Mesothelial cell of epicardium (in vitro differentiated cells): ENCODE data around the gene TGOLN2. TPM values are rescaled to one million over a fixed set of nuclear protein-coding genes. Genes with fewer than 3 reads are reported as not detected.
"Not testable (repeated sequence)": the region's sequence is repeated elsewhere in the genome, so short reads cannot be mapped to it uniquely, and the experiment has no call there.

ENCODE experiments used
- DNase-seq, 2 experiments: peaks; one replicate each; pipeline ENCODE4 v3.0.0; 2021; ENCODE audit warnings: low spot score in 2 of 2; ENCODE audit not compliant: unreplicated experiment in 2 of 2
- H3K27ac Mint-ChIP-seq: 2 replicates; pipeline ENCODE4 v1.8.0; 2021; ENCODE audit warnings: mixed read lengths
- H3K27me3 Mint-ChIP-seq: 2 replicates; pipeline ENCODE4 v1.8.0; 2021; ENCODE audit warnings: low read depth, mixed read lengths
- H3K36me3 Mint-ChIP-seq: 2 replicates; pipeline ENCODE4 v1.8.0; 2021; ENCODE audit warnings: mixed read lengths
- H3K4me1 Mint-ChIP-seq: 2 replicates; pipeline ENCODE4 v1.8.0; 2021; ENCODE audit warnings: mixed read lengths
- H3K4me3 Mint-ChIP-seq: 2 replicates; pipeline ENCODE4 v1.8.0; 2021; ENCODE audit warnings: mild to moderate bottlenecking, moderate library complexity, mixed read lengths
- H3K9me3 Mint-ChIP-seq: 2 replicates; pipeline ENCODE4 v1.8.0; 2021; ENCODE audit warnings: mixed read lengths
- CTCF ChIP-seq: fragments of 200-600 bp; sonication (generic); IDR thresholded peaks from one replicate; pipeline ENCODE4 v1.5.0; 2021; ENCODE audit warnings: antibody characterized with exemption; ENCODE audit not compliant: unreplicated experiment
- total RNA-seq: library from RNA; stranded (reverse); gene quantifications from 3 replicates; pipeline ENCODE4 v1.2.1, GENCODE V29; 2021

TGOLN2 gene
- total RNA-seq, 1 donor from 2014 or later = 59.2 TPM

GRCh38 chr2:85325466-85325811, 2.4 kb downstream of the TGOLN2 start:
- peaks cover 34% of the 10 kb centered on the region for H3K36me3 Mint-ChIP-seq
- no peak overlapping the region for H3K27ac Mint-ChIP-seq
- H3K27me3 Mint-ChIP-seq = no peaks in the 10 kb centered on the region
- no peaks in the 10 kb centered on the region for H3K9me3 Mint-ChIP-seq
- H3K4me3 Mint-ChIP-seq = peak overlapping the region; percentile 88
- H3K4me1 Mint-ChIP-seq = peaks cover 32% of the 10 kb centered on the region
- TF ChIP-seq CTCF = no peak
- no peak for DNase-seq

- peaks cover 38% of the 10 kb centered on the region for H3K36me3 Mint-ChIP-seq
- no peaks in the 10 kb centered on the region for H3K9me3 Mint-ChIP-seq
- H3K4me3 Mint-ChIP-seq = peak overlapping the region; percentile 88
- no peak for TF ChIP-seq CTCF
- peak overlapping the region; percentile 54 for H3K27ac Mint-ChIP-seq
- no peaks in the 10 kb centered on the region for H3K27me3 Mint-ChIP-seq
- peaks cover 32% of the 10 kb centered on the region for H3K4me1 Mint-ChIP-seq
- DNase-seq = no peak
These were observed 2.9 kb downstream of the TGOLN2 start for GRCh38 chr2:85324639-85325465.

GRCh38 chr2:85323988-85324367, 3.8 kb downstream of the TGOLN2 start:
- not testable (repeated sequence) for H3K4me3 Mint-ChIP-seq, H3K27me3 Mint-ChIP-seq, DNase-seq, H3K27ac Mint-ChIP-seq, H3K9me3 Mint-ChIP-seq
- peaks cover 43% of the 10 kb centered on the region for H3K36me3 Mint-ChIP-seq
- H3K4me1 Mint-ChIP-seq = peaks cover 32% of the 10 kb centered on the region

GRCh38 chr2:85323351-85323987, 4.3 kb downstream of the TGOLN2 start:
- DNase-seq = no peak
- Mint-ChIP-seq H3K4me1 (peaks cover 33% of the 10 kb centered on the region), H3K27ac (no peak overlapping the region), H3K27me3 (no peaks in the 10 kb centered on the region), H3K9me3 (no peaks in the 10 kb centered on the region), H3K4me3 (no peak overlapping the region), H3K36me3 (peaks cover 43% of the 10 kb centered on the region)
- no peak for TF ChIP-seq CTCF

- Mint-ChIP-seq H3K9me3 (no peaks in the 10 kb centered on the region), H3K27me3 (no peaks in the 10 kb centered on the region), H3K36me3 (peaks cover 48% of the 10 kb centered on the region), H3K27ac (peak overlapping the region; percentile 7), H3K4me1 (peaks cover 8% of the 10 kb centered on the region), H3K4me3 (no peak overlapping the region)
- no peak for TF ChIP-seq CTCF
- DNase-seq = no peak
These were observed 8.0 kb downstream of the TGOLN2 start for GRCh38 chr2:85319796-85320195.

- peak overlapping the region; percentile 91 for H3K27ac Mint-ChIP-seq
- no peak for DNase-seq
- H3K4me1 Mint-ChIP-seq = peaks cover 6% of the 10 kb centered on the region
- no peak for TF ChIP-seq CTCF
- H3K27me3 Mint-ChIP-seq = no peaks in the 10 kb centered on the region
- no peaks in the 10 kb centered on the region for H3K9me3 Mint-ChIP-seq
- no peak overlapping the region for H3K4me3 Mint-ChIP-seq
- H3K36me3 Mint-ChIP-seq = peaks cover 46% of the 10 kb centered on the region
These were observed 9.3 kb downstream of the TGOLN2 start for GRCh38 chr2:85318222-85319074.

GRCh38 chr2:85315921-85316320, 11.9 kb downstream of the TGOLN2 start:
- not testable (repeated sequence) for H3K9me3 Mint-ChIP-seq, H3K27me3 Mint-ChIP-seq, H3K4me1 Mint-ChIP-seq, DNase-seq, H3K27ac Mint-ChIP-seq, H3K4me3 Mint-ChIP-seq
- peaks cover 24% of the 10 kb centered on the region for H3K36me3 Mint-ChIP-seq
